Type B pancreatic cell (in vitro differentiated cells): ENCODE data around the gene SYT8. TPM values are rescaled to one million over a fixed set of nuclear protein-coding genes. Genes with fewer than 3 reads are reported as not detected.
A peak's percentile ranks its signal among the peaks of the same experiment; 100 is the strongest.
"Not testable (repeated sequence)": the region's sequence is repeated elsewhere in the genome, so short reads cannot be mapped to it uniquely, and the experiment has no call there.

Experiments
- DNase-seq: peaks from one replicate; pipeline ENCODE4 v3.0.0; 2021; ENCODE audit warnings: mixed read lengths; ENCODE audit not compliant: unreplicated experiment; ENCODE audit errors: extremely low spot score
- H3K27ac Mint-ChIP-seq: 2 replicates; pipeline ENCODE4 v1.8.0; 2021; ENCODE audit warnings: mild to moderate bottlenecking, mixed read lengths
- H3K27me3 Mint-ChIP-seq: 2 replicates; pipeline ENCODE4 v1.8.0; 2021; ENCODE audit warnings: mixed read lengths
- H3K36me3 Mint-ChIP-seq: 2 replicates; pipeline ENCODE4 v1.8.0; 2021; ENCODE audit warnings: mixed read lengths
- H3K4me1 Mint-ChIP-seq: one replicate; pipeline ENCODE4 v1.8.0; 2021; ENCODE audit warnings: mixed read lengths; ENCODE audit not compliant: unreplicated experiment
- H3K4me3 Mint-ChIP-seq: 2 replicates; pipeline ENCODE4 v1.8.0; 2021; ENCODE audit warnings: mild to moderate bottlenecking, mixed read lengths
- H3K9me3 Mint-ChIP-seq: 2 replicates; pipeline ENCODE4 v1.8.0; 2021; ENCODE audit warnings: mixed read lengths
- CTCF ChIP-seq: fragments of 200-600 bp; sonication (generic); conservative IDR thresholded peaks from 2 replicates; pipeline ENCODE4 v1.5.0; 2021; ENCODE audit warnings: antibody characterized with exemption, mild to moderate bottlenecking
- total RNA-seq: library from RNA; stranded (reverse); gene quantifications from 2 replicates; pipeline ENCODE4 v1.2.1, GENCODE V29; 2021; ENCODE audit warnings: low replicate concordance

Gene SYT8
- total RNA-seq, 1 donor from 2014 or later = 4.5 TPM

- H3K36me3 Mint-ChIP-seq = no peaks in the 10 kb centered on the region
- DNase-seq = no peak
- no peak for TF ChIP-seq CTCF
- H3K4me3 Mint-ChIP-seq = no peak overlapping the region
- no peaks in the 10 kb centered on the region for H3K9me3 Mint-ChIP-seq
- H3K27me3 Mint-ChIP-seq = peaks cover 3% of the 10 kb centered on the region
- H3K4me1 Mint-ChIP-seq = peaks cover 3% of the 10 kb centered on the region
- H3K27ac Mint-ChIP-seq = no peak overlapping the region
These were observed 37.6 kb downstream of the SYT8 start for GRCh38 chr11:1872267-1872985.

- no peaks in the 10 kb centered on the region for H3K9me3 Mint-ChIP-seq
- TF ChIP-seq CTCF = no peak
- no peak overlapping the region for H3K27ac Mint-ChIP-seq
- H3K4me1 Mint-ChIP-seq = peaks cover 3% of the 10 kb centered on the region
- H3K27me3 Mint-ChIP-seq = peaks cover 3% of the 10 kb centered on the region
- no peaks in the 10 kb centered on the region for H3K36me3 Mint-ChIP-seq
- DNase-seq = no peak
- no peak overlapping the region for H3K4me3 Mint-ChIP-seq
These were observed 38.4 kb downstream of the SYT8 start for GRCh38 chr11:1873048-1873812.

- DNase-seq, H3K9me3 Mint-ChIP-seq, H3K36me3 Mint-ChIP-seq, H3K4me1 Mint-ChIP-seq, H3K27ac Mint-ChIP-seq, H3K27me3 Mint-ChIP-seq, H3K4me3 Mint-ChIP-seq: not testable (repeated sequence)
These were observed 39.0 kb downstream of the SYT8 start for GRCh38 chr11:1873813-1874150.

- H3K36me3 Mint-ChIP-seq, H3K9me3 Mint-ChIP-seq, DNase-seq, H3K4me3 Mint-ChIP-seq, H3K4me1 Mint-ChIP-seq, H3K27ac Mint-ChIP-seq, H3K27me3 Mint-ChIP-seq: not testable (repeated sequence)
These were observed 39.8 kb downstream of the SYT8 start for GRCh38 chr11:1874441-1875092.

GRCh38 chr11:1875093-1875850, 40.5 kb downstream of the SYT8 start:
- no peak for TF ChIP-seq CTCF
- Mint-ChIP-seq H3K36me3 (no peaks in the 10 kb centered on the region), H3K4me1 (peaks cover 3% of the 10 kb centered on the region), H3K9me3 (no peaks in the 10 kb centered on the region), H3K27ac (peak overlapping the region; percentile 58), H3K4me3 (no peak overlapping the region), H3K27me3 (peaks cover 3% of the 10 kb centered on the region)
- no peak for DNase-seq

GRCh38 chr11:1875851-1876301, 41.1 kb downstream of the SYT8 start:
- not testable (repeated sequence) for H3K4me3 Mint-ChIP-seq, H3K27me3 Mint-ChIP-seq, H3K36me3 Mint-ChIP-seq, H3K9me3 Mint-ChIP-seq, DNase-seq, H3K27ac Mint-ChIP-seq, H3K4me1 Mint-ChIP-seq
